ENCODE data around the gene SLC22A17.

- TF ChIP-seq CTCF (IDR thresholded peaks at IDR 0.05; ENCODE audit: insufficient read depth, low read depth, low read length) (no peak), EZH2 (IDR thresholded peaks at IDR 0.05; ENCODE audit: insufficient read depth, low read length) (no peak)
Observed at GRCh38 chr14:23364164-23365035, 11.7 kb upstream of the SLC22A17 start.

Measured in astrocyte (in vitro differentiated cells and primary cell).